ENCODE data around the gene MAP2K4.

DNA sequence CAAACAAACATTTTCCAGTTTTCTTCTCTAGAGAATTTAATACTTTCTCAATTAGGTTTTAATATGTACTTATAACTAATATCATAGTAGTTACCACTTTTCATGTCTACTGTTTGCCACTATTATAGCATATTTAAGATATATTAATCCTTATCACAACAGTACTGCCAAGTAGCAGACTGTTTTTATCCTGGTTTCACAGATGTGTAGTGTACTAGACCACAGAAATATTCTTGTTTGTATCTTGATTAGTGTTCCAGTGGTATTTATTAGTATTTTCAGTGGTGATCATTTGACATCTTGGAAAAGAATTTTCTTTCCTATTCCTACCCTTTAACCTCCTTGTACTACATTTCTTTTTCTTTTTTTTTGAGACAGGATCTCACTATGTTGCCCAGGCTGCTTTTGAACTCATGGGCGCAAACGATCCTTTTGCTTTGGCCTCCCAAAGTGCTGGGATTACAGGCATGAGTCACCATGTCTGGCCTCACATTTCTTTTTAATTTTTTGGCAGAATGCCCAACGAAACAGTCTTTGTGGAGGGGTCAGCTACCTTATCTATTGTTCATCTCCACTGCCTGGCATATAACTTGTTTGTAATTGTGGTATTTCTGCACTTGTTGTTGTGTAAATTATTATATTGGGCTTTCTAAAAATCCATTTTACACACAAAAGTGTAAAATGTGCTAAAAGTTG is 27.2 kb downstream of the MAP2K4 start:
- TF ChIP-seq POLR2A (IDR thresholded peaks at IDR 0.05), result no peak
- TF ChIP-seq, protein P1, sequence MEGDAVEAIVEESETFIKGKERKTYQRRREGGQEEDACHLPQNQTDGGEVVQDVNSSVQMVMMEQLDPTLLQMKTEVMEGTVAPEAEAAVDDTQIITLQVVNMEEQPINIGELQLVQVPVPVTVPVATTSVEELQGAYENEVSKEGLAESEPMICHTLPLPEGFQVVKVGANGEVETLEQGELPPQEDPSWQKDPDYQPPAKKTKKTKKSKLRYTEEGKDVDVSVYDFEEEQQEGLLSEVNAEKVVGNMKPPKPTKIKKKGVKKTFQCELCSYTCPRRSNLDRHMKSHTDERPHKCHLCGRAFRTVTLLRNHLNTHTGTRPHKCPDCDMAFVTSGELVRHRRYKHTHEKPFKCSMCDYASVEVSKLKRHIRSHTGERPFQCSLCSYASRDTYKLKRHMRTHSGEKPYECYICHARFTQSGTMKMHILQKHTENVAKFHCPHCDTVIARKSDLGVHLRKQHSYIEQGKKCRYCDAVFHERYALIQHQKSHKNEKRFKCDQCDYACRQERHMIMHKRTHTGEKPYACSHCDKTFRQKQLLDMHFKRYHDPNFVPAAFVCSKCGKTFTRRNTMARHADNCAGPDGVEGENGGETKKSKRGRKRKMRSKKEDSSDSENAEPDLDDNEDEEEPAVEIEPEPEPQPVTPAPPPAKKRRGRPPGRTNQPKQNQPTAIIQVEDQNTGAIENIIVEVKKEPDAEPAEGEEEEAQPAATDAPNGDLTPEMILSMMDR (IDR thresholded peaks at IDR 0.05), result no peak

Measured in lower leg skin (tissue), 3 donors.